ENCODE results near the gene NAA80.
"Not testable (repeated sequence)": the region's sequence is repeated elsewhere in the genome, so short reads cannot be mapped to it uniquely, and the experiment has no call there.

Gene NAA80

GRCh38 chr3:50268703-50269451 lies 30.3 kb downstream of the NAA80 start, which contains the start of gene SEMA3B:
Gene SEMA3B (plus strand): TSS chr3:50269147. CDS start chr3:50269241, 94 bp downstream.
- no peak for DNase-seq

GRCh38 chr3:50268276-50268675 lies 30.9 kb downstream of the NAA80 start:
- no peak for DNase-seq

GRCh38 chr3:50267280-50267913 lies 31.8 kb downstream of the NAA80 start:
- no peak for DNase-seq

GRCh38 chr3:50266836-50267235 lies 32.4 kb downstream of the NAA80 start:
- no peak for DNase-seq

- DNase-seq = no peak
Measured at GRCh38 chr3:50266017-50266416, 33.2 kb downstream of the NAA80 start.

- no peak for DNase-seq
Measured at GRCh38 chr3:50265571-50265970, 33.6 kb downstream of the NAA80 start.

GRCh38 chr3:50264964-50265485 lies 34.2 kb downstream of the NAA80 start:
- DNase-seq = no peak

GRCh38 chr3:50264383-50264963 lies 34.7 kb downstream of the NAA80 start:
- no peak for DNase-seq

- DNase-seq = no peak
Measured at GRCh38 chr3:50263478-50264382, 35.5 kb downstream of the NAA80 start.

- DNase-seq = no peak
Measured at GRCh38 chr3:50262778-50263177, 36.4 kb downstream of the NAA80 start.

- DNase-seq = not testable (repeated sequence)
Measured at GRCh38 chr3:50262200-50262599, 37.0 kb downstream of the NAA80 start.

- DNase-seq = no peak
Measured at GRCh38 chr3:50261505-50261904, 37.7 kb downstream of the NAA80 start.

GRCh38 chr3:50260942-50261441 lies 38.2 kb downstream of the NAA80 start:
- no peak for DNase-seq

- peak; percentile 60 to 66 for DNase-seq
Measured at GRCh38 chr3:50260027-50260941, 38.9 kb downstream of the NAA80 start.

GRCh38 chr3:50259432-50260026 lies 39.7 kb downstream of the NAA80 start:
- DNase-seq = no peak

- DNase-seq = no peak
Measured at GRCh38 chr3:50258979-50259378, 40.2 kb downstream of the NAA80 start.

- DNase-seq = no peak
Measured at GRCh38 chr3:50258029-50258680, 41.0 kb downstream of the NAA80 start.

- DNase-seq = no peak
Measured at GRCh38 chr3:50256978-50257890, 42.0 kb downstream of the NAA80 start.

GRCh38 chr3:50255251-50255615 lies 44.0 kb downstream of the NAA80 start:
- DNase-seq = no peak
